RPMI7951 (cell line): Measurements from ENCODE around the gene PLA2G1B. TPM values are rescaled to one million over a fixed set of nuclear protein-coding genes. Genes with fewer than 3 reads are reported as not detected.

Source experiments
- total RNA-seq: library from RNA; depleted of rRNA; stranded (reverse); fragments of >200 nt; shearing (Covaris generic); gene quantifications from 2 replicates; pipeline ENCODE4 v1.2.3, GENCODE V29; 2014; rRNA removed

Gene PLA2G1B
- total RNA-seq, 1 experiment from 2014 or later: 1.1 TPM

Other genes with a start within 250 kb of the PLA2G1B start
- gene RAB35, start 211.0 kb downstream of the PLA2G1B start, total RNA-seq: 16.6 and 16.8 TPM in 2 replicates
- 27.0 and 39.4 TPM in 2 replicates for gene GCN1, start 133.1 kb downstream of the PLA2G1B start, total RNA-seq
- 3,658 and 4,112 TPM in 2 replicates for gene RPLP0, start 126.7 kb downstream of the PLA2G1B start, total RNA-seq
- 51.0 and 57.9 TPM in 2 replicates for gene PXN, start 62.0 kb downstream of the PLA2G1B start, total RNA-seq
- under 0.01 TPM in 2 replicates for gene RNU4-2, start 35.9 kb downstream of the PLA2G1B start, total RNA-seq
- under 0.01 TPM in 2 replicates for gene RNU4-1, start 34.5 kb downstream of the PLA2G1B start, total RNA-seq
- 1.9 and 2.2 TPM in 2 replicates for gene SIRT4, start 25.5 kb downstream of the PLA2G1B start, total RNA-seq
- gene MSI1, start 41.4 kb upstream of the PLA2G1B start, total RNA-seq: not detected in 2 replicates
- gene COX6A1, start 110.3 kb upstream of the PLA2G1B start, total RNA-seq: 430 and 475 TPM in 2 replicates
- 26.9 and 33.5 TPM in 2 replicates for gene TRIAP1, start 118.6 kb upstream of the PLA2G1B start, total RNA-seq
- 17.7 and 17.8 TPM in 2 replicates for gene GATC, start 118.7 kb upstream of the PLA2G1B start, total RNA-seq
- gene SRSF9, start 142.0 kb upstream of the PLA2G1B start, total RNA-seq: 172 and 194 TPM in 2 replicates
- 585 and 618 TPM in 2 replicates for gene DYNLL1, start 168.3 kb upstream of the PLA2G1B start, total RNA-seq
- gene COQ5, start 201.4 kb upstream of the PLA2G1B start, total RNA-seq: 32.3 and 34.1 TPM in 2 replicates
- gene RNF10, start 206.6 kb upstream of the PLA2G1B start, total RNA-seq: 60.8 and 74.8 TPM in 2 replicates